Neural progenitor cell (in vitro differentiated cells): ENCODE measurements around the gene UFL1.

ENCODE experiments used
- CTCF ChIP-seq: fragments of 200-600 bp; sonication (generic); IDR thresholded peaks from 2 replicates; pipeline ENCODE4 v1.5.1; 2017; ENCODE audit warnings: antibody characterized with exemption, mild to moderate bottlenecking
- EZH2 ChIP-seq: fragments of 200-600 bp; sonication (generic); IDR thresholded peaks from 2 replicates; pipeline ENCODE4 v1.6.1; 2017; ENCODE audit warnings: antibody characterized with exemption, mild to moderate bottlenecking, moderate library complexity
- EZH2phosphoT487 ChIP-seq: fragments of 200-600 bp; sonication (generic); IDR thresholded peaks from 2 replicates; pipeline ENCODE4 v1.6.1; 2017; ENCODE audit warnings: antibody characterized with exemption

- TF ChIP-seq CTCF (no peak), EZH2 (no peak), EZH2phosphoT487 (no peak)
Measured at GRCh38 chr6:96505363-96505762, 16.2 kb upstream of the UFL1 start.
